Stimulated activated naive CD8-positive, alpha-beta T cell treated with anti-CD3 and anti-CD28 coated beads, Interleukin-15, amount 100 ng/mL, for 72 hours (primary cell): ENCODE measurements around the gene SNRPD3.
A peak's percentile ranks its signal among the peaks of the same experiment; 100 is the strongest.
"Not testable (repeated sequence)": the region's sequence is repeated elsewhere in the genome, so short reads cannot be mapped to it uniquely, and the experiment has no call there.

ENCODE experiments used
- ATAC-seq: fragments of 150-1000 bp; cut with Tn5 transposase; 2 replicates; pipeline ENCODE4 v1.10.0; 2021; ENCODE audit warnings: mild to moderate bottlenecking, moderate library complexity
- DNase-seq, 2 donors: peaks; one replicate each; pipeline ENCODE4 v3.0.0; 2021 to 2022
- H3K27ac Mint-ChIP-seq, 2 donors: one replicate each; pipeline ENCODE4 v1.8.0; 2022; ENCODE audit warnings: mild to moderate bottlenecking in 2 of 2, mixed read lengths in 2 of 2, moderate library complexity in 2 of 2
- H3K27me3 Mint-ChIP-seq: one replicate; pipeline ENCODE4 v1.8.0; 2022; ENCODE audit warnings: mixed read lengths
- H3K4me1 Mint-ChIP-seq: one replicate; pipeline ENCODE4 v1.8.0; 2022; ENCODE audit warnings: mild to moderate bottlenecking, mixed read lengths
- H3K4me3 Mint-ChIP-seq, 2 donors: one replicate each; pipeline ENCODE4 v1.8.0; 2022; ENCODE audit warnings: mild to moderate bottlenecking in 2 of 2, mixed read lengths in 2 of 2, moderate library complexity in 1 of 2
- H3K9me3 Mint-ChIP-seq, 2 donors: one replicate each; pipeline ENCODE4 v1.8.0; 2022; ENCODE audit warnings: mixed read lengths in 2 of 2

Gene SNRPD3

DNA sequence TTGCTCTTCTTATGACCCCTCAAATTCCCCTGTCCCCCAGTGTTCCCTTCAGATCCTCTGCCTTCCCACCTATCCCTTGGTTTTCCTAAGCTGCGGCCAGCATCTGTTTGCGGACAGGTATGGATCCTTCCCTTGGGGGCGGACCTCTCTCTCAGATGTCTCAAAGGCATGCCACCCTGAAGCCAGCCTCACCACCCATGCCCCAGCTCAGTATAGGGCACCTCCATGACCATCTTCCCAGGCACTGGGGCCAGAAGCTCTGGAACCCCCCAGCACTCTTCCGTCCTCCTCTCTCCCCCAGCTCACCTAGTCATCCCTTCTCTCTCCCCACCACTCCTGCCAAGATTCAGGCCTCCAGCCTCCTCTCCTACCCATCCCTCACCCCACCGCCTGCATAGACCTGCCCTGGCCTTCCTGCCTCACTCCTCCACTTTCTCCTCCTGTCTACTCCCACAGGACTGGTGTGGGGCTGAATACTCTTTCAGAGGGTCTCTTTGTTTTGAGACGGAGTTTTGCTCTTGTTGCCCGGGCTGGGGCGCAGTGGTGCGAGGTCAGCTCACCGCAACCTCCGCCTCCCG lies 34.9 kb downstream of the SNRPD3 start:
- H3K9me3 Mint-ChIP-seq: no peaks in the 10 kb centered on the region
- peaks cover 13% of the 10 kb centered on the region for H3K4me1 Mint-ChIP-seq
- ATAC-seq (no peak), DNase-seq (no peak)
- H3K27ac Mint-ChIP-seq: no peak overlapping the region
- no peak overlapping the region for H3K4me3 Mint-ChIP-seq
- peaks cover 32% of the 10 kb centered on the region for H3K27me3 Mint-ChIP-seq

DNA sequence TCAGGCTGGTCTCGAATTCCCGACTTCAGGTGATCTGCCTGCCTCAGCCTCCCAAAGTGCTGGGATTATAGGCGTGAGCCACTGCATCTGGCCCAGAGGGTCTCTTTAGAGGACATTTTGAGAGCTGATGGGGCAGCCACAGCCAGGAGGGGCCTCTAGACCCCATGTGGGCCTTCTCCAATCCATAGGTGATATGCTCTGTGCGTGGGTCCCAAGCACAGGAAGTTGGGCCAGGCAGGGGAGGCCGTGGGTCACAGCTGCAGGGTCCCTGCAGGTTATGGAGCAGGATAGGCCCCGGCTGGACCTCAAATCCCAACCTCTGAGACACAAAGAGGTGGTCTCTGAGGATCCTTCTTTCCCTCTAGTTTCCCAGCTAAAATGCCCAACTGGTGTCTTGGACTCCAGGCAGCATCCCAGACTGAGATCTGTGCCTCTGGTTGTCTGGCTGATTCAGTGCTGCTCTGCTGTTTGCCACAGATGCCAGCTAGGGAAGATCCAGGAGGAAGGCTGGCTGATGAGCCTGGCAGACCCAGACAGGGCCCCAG lies 35.6 kb downstream of the SNRPD3 start:
- Mint-ChIP-seq H3K27ac (no peak overlapping the region), H3K4me3 (no peak overlapping the region), H3K9me3 (no peaks in the 10 kb centered on the region)

DNA sequence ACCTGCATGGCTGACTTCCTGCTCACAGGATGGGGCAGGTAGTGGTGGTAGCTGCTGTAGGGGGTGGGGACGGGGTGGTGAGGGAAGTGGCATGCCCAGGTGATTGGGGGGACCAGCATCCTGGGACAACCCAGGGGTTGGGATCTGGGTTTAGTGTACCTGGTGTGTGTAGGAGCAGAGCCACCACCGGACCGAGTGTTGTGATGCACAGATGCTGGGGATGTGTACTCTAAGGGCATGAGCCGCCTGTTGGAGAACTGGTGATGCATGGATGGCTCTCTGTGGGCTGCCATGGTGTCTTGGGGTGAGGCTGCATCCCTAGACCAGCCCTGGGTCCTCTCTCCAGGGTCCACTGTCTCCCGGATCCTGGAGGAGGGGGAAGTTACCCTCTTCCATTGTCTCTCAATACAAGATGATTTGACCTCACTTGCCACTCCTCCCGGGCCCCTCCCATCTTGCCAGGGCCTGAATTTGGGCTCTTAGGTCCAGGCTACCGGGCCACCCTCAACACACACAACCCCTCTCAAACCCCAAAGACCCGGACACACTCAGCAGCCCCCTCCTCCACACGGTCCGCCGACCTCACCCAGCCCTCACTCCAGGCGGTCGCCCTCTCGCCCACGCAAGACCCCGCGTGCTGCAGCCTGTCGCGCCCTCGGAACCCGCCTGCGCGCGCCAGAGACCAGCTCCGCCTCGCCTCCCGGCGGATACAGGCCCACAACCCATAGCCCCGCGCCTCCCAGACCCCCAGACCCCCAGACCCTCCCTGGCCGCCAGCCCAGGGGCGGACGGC lies 36.5 kb downstream of the SNRPD3 start:
- ATAC-seq (peak; percentile 39), DNase-seq (peak in 1 of 2 donors; percentile 24)
- Mint-ChIP-seq H3K9me3 (no peaks in the 10 kb centered on the region), H3K27ac (peak overlapping the region; percentile 88 to 91), H3K4me1 (peaks cover 13% of the 10 kb centered on the region), H3K4me3 (peak overlapping the region; percentile 82 to 84), H3K27me3 (peaks cover 32% of the 10 kb centered on the region)

More for the DNA sequence above, 35.6 kb downstream of the SNRPD3 start:
- Mint-ChIP-seq H3K27me3 (peaks cover 32% of the 10 kb centered on the region), H3K4me1 (peaks cover 13% of the 10 kb centered on the region)
- no peak for ATAC-seq
- DNase-seq: no peak

DNA sequence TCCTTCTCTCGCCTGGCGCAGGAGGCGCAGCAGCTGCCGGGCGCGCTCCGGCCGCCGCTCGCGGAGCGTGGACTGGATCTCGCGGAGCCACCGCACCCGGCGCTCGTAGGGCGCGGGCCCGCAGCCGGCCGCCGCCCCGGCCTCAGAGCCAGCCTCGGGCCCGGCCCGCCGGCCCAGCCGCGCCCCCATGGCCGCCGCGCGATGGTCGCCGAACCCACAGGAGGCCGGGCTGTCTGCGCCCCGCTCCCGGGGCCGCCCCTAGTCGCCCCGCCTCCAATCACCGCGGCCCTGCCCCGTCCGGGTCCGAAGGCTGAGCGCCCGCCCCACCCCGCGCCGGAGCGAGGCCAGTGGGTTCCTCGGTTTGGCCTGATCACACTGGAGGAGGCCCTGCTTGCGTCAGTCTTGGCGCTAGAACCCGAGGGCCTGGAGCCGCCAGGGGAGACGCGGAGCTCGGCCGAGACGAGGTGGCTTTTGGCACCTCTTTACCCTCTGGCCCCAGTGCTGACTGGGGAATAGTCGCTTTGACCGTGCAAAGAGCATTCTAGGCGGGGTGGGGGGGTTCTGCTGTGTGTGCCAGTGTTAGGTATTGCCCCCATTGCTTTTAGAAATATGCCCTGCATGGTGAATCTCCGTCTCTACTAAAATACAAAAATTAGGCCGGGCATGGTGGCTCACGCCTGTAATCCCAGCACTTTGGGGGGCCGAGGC lies 37.2 kb downstream of the SNRPD3 start, which contains the start of gene LRRC75B:
Gene LRRC75B (minus strand): TSS at position 223 of the 708 bp plus-strand sequence. CDS start 34 bp downstream, at position 189.
- H3K27me3 Mint-ChIP-seq: peaks cover 32% of the 10 kb centered on the region
- ATAC-seq: peak; percentile 81
- peak within 1 kb of the TSS; percentile 88 to 91 for H3K27ac Mint-ChIP-seq
- DNase-seq: peak; percentile 29 to 52
- peak within 1 kb of the TSS; percentile 82 to 84 for H3K4me3 Mint-ChIP-seq
- no peaks in the 10 kb centered on the region for H3K9me3 Mint-ChIP-seq
- peaks cover 13% of the 10 kb centered on the region for H3K4me1 Mint-ChIP-seq

DNA sequence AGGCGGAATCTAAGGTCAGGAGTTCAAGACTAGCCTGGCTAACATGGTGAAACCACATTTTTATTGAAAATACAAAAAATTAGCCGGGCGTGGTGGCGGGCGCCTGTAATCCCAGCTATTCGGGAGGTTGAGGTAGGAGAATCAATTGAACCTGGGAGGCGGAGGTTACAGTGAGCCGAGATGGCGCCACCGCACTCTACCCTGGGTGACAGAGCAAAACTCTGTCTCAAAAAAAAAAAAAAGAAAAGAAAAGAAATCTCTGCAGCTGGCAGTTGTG lies 37.7 kb downstream of the SNRPD3 start:
- not testable (repeated sequence) for H3K9me3 Mint-ChIP-seq, ATAC-seq, DNase-seq
- Mint-ChIP-seq H3K4me3 (peak overlapping the region; percentile 56 to 75), H3K4me1 (peaks cover 13% of the 10 kb centered on the region), H3K27ac (peak overlapping the region in 1 of 2 donors; percentile 52), H3K27me3 (peaks cover 32% of the 10 kb centered on the region)

DNA sequence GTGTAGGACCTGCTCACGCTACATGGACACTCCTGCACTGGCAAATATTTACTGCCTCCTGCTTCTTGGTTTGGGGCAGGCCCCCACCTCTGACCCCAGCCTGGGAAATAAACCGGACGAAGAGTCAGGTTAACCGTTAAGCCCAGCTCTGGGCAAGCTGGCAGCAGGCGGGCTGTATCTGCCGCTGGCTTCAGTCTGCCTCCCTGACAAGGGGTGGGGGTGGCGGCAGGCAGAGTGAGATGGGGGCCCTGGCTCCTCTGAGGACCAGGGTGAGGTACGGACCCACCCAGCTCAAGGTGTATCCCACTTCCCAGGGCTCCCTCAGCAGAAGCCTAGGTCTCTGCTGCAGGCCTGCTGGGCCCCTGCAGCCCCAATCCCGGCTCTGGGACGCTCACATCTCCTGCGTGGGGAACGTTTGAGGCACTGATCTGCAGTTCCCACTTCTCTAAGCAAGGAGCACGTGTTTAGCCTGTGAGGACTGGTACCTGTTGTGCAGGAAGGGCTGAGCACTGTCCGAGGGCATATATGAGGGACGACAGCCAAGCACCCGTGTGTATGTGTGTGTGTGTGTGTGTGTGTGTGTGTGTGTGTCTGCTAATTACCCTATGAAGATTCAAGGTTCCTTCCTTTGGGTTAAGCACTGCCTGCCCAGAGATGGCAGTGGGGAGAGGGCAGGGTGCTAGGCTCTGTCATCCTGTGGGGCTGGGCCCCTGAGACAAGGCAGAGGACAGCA lies 38.2 kb downstream of the SNRPD3 start:
- H3K27me3 Mint-ChIP-seq: peaks cover 32% of the 10 kb centered on the region
- H3K4me3 Mint-ChIP-seq: peak overlapping the region; percentile 56 to 75
- H3K9me3 Mint-ChIP-seq: no peaks in the 10 kb centered on the region
- ATAC-seq (no peak), DNase-seq (no peak)
- H3K4me1 Mint-ChIP-seq: peaks cover 13% of the 10 kb centered on the region
- H3K27ac Mint-ChIP-seq: peak overlapping the region in 1 of 2 donors; percentile 49

DNA sequence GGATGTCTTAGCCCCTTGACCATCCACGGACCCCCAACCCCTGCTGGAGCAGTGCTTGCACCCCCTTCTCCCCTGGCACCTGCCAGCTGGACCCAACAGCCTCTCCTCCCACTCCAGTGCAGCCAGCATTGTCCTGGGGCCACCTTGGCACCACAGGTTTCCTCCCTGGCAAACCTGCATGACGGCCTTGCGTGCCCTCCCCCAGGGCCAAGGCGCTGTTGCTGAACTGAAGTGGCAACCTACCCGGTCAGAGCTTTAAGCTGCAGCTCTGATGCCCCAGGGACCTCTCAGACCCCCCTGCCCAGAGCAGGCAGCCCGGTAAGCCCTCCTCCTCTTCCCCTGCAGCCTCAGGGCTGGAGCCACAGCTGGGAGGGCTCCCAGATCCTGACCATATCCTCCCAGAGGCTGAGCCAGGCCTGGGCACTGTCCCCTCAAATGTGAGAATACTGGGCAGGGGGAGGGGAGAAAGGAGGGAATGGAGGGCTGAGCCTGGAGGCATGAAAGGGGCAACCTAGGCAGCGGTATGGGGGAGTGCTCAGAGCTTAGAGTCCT lies 38.8 kb downstream of the SNRPD3 start:
- H3K4me1 Mint-ChIP-seq: peaks cover 13% of the 10 kb centered on the region
- H3K4me3 Mint-ChIP-seq: no peak overlapping the region
- no peaks in the 10 kb centered on the region for H3K9me3 Mint-ChIP-seq
- ATAC-seq (no peak), DNase-seq (no peak)
- H3K27me3 Mint-ChIP-seq: peaks cover 32% of the 10 kb centered on the region
- H3K27ac Mint-ChIP-seq: no peak overlapping the region

DNA sequence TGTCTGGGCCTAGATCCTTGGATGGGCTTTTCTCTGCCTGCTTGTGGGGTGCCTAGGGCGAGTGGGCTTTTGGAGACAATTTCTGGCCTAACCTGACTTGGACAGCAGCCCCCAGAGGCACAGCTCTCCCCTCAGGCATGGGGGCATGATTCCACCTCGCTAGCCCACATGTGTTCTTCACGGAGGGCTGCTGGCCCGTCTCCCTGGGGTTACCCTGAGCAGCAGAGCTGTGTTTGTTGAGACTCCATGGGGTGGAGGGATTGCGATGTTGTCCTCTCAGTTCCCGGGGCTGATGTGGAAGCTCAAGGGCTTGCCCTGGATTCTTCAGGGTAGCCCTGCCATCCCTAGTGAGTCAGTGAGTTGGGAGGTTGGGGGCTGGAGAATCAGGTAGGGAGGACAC lies 39.4 kb downstream of the SNRPD3 start:
- H3K4me3 Mint-ChIP-seq: no peak overlapping the region
- H3K27me3 Mint-ChIP-seq: peaks cover 32% of the 10 kb centered on the region

DNA sequence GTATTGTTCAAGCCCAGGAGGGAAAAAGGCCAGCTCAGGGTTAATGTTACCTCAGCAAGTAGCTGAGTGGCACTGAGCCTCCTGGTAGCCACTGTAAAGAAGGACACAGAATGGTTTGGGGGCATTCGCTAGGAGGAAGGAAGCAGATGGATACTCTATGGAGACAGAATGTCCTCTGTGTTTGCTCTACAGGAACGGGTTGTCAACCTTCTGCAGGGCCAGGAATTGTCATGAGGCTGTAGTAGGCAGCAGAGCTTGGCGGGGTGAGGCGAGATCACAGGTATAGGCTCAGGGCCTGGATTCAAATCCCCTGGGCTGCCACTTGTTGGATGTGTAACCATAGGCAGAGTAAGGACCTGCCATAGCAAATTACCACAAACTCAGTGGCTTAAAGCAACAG lies 40.1 kb downstream of the SNRPD3 start:
- H3K4me3 Mint-ChIP-seq: no peak overlapping the region
- no peak for DNase-seq
- peaks cover 13% of the 10 kb centered on the region for H3K4me1 Mint-ChIP-seq
- H3K27me3 Mint-ChIP-seq: peaks cover 32% of the 10 kb centered on the region
- no peak for ATAC-seq
- no peaks in the 10 kb centered on the region for H3K9me3 Mint-ChIP-seq
- peak overlapping the region in 1 of 2 donors; percentile 25 for H3K27ac Mint-ChIP-seq

More for the DNA sequence above, 39.4 kb downstream of the SNRPD3 start:
- H3K9me3 Mint-ChIP-seq: no peaks in the 10 kb centered on the region
- no peak for DNase-seq
- ATAC-seq: no peak
- no peak overlapping the region for H3K27ac Mint-ChIP-seq
- peaks cover 13% of the 10 kb centered on the region for H3K4me1 Mint-ChIP-seq

DNA sequence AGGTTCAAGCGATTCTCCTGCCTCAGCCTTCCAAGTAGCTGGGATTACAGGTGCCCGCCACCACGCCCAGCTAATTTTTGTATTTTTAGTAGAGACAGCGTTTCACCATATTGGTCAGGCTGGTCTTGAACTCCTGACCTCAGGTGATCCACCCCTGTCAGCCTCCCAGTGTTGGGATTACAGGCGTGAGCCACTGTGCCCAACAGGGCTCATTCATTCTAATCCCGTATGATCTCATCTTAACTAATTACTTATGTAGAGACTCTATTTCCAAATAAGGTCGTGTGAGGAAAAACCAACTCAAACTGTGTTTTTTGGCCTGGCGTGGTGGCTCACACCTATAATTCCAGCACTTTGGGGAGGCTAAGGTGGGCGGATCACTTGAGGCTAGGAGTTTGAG lies 41.3 kb downstream of the SNRPD3 start:
- not testable (repeated sequence) for H3K27ac Mint-ChIP-seq, H3K4me3 Mint-ChIP-seq, ATAC-seq, H3K9me3 Mint-ChIP-seq, DNase-seq
- peaks cover 26% of the 10 kb centered on the region for H3K27me3 Mint-ChIP-seq
- H3K4me1 Mint-ChIP-seq: peaks cover 24% of the 10 kb centered on the region

DNA sequence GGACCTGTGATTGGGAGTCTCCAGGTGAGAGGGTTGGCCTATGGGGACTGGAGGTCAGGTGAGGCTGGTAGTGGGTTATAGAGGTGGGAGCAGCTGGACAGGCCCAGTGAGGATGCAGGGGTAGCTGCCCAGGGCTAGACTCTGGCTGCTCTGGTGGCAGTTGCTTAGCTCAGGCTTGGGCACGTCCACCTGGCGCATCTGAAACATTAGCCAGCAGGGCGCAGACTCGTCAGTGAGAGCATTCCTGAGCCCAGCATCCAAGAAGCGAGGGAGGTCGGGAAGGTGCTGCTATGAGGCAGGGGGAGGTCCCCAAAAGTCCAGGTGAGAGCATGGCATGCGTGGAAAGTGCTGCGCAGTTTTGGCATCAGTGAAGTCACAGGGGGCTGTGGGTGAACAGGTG lies 43.7 kb downstream of the SNRPD3 start:
- Mint-ChIP-seq H3K4me3 (no peak overlapping the region), H3K9me3 (no peaks in the 10 kb centered on the region), H3K4me1 (peaks cover 36% of the 10 kb centered on the region), H3K27me3 (peaks cover 4% of the 10 kb centered on the region), H3K27ac (peak overlapping the region in 1 of 2 donors; percentile 35)
- DNase-seq (no peak), ATAC-seq (no peak)

DNA sequence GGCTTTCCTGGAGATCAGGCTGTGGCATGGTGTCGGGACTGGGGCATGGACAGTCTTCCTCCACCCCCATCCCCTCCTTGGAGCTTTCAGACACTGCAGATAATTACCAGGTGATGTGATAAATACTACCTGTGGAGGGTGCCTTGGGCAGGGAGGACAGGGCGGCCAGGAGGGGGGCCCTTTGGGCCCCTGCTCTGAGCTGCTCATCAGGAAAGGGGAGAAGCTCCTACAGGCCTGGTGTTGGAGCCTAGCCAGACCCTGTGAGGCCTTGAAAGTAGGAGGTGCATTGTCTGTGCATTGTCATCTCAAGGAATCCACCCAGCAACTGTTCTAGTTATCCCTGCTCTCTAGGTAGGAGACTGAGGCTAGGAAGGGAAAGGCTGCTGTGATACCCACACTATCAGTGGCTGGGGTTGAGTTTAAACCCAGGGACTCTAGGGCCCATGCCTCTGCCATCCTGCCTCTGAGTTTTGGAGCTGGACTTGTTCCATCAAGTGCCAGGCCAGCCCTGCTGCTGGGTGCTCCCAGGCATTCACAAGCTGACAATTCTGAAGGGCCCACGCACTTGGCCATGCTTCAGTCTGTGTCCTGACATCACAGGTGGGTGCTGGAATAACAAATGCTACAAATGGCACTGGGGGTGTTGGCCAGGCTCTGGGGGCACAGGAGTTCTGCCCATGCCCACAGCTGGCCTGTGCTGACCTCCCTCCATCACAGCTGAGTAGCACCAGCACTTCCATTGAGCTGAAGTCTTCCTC lies 44.3 kb downstream of the SNRPD3 start:
- Mint-ChIP-seq H3K27ac (peak overlapping the region in 1 of 2 donors; percentile 35), H3K4me1 (peaks cover 37% of the 10 kb centered on the region)
- not testable (repeated sequence) for H3K27me3 Mint-ChIP-seq, H3K9me3 Mint-ChIP-seq, DNase-seq, H3K4me3 Mint-ChIP-seq, ATAC-seq

DNA sequence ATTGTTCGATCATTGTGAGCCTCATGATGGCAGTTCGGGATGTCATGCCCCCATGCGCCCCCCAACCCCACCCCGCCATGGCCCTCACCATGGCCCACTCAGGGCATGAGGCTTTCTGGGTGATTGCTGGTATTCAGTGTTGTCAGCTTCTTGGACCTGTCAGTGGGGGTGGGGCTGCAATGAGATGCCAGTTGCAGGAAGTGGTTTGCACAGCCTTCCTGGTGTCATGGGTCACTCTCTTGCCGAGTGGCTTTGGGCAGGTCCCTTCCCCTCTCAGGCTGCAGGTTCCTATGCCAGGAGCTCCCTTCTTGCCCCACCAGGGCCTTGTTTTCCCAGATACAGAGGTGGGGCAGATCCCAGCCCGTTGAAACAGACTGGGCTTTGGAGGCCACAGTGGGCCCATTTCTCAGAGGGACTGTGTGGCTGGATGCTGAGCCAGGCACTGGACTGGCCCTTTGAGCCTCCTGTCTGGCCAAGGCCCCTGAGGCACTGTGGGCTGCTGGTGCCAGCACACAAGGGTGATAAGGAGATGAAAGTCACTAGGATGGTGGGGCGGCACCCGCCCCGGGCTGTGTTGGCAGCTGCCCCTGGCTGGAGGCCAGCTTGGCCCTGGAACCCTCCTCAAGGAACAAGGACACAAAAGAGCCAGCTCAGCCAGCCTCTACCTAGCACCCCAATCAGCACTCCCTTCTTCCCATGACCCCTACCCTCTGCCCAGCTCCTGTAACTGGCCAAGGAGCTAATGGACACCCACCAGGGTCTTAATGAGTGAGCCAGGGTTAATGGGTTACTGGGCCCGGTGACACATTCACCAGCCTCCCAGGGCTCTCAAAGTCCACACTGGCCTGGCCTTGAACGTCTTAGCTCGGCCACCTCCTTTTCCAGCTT lies 45.7 kb downstream of the SNRPD3 start:
- ATAC-seq (no peak), DNase-seq (peak in 1 of 2 donors; percentile 32)
- no peak overlapping the region for H3K4me3 Mint-ChIP-seq
- H3K4me1 Mint-ChIP-seq: peaks cover 40% of the 10 kb centered on the region
- H3K27ac Mint-ChIP-seq: no peak overlapping the region
- no peaks in the 10 kb centered on the region for H3K9me3 Mint-ChIP-seq
- H3K27me3 Mint-ChIP-seq: no peaks in the 10 kb centered on the region
